Urinary bladder (tissue), 4 donors: ENCODE measurements around the gene SCTR. TPM values are rescaled to one million over a fixed set of nuclear protein-coding genes. Genes with fewer than 3 reads are reported as not detected.

Experiments
- DNase-seq: peaks from one replicate; pipeline ENCODE4 v3.0.0-alpha.2; 2015; ENCODE audit errors: extremely low spot score
- H3K27ac ChIP-seq: one replicate; pipeline ENCODE4 v1.5.1; 2013; ENCODE audit warnings: low read depth, mild to moderate bottlenecking, moderate library complexity
- H3K36me3 ChIP-seq: one replicate; pipeline ENCODE4 v1.6.1; 2013; ENCODE audit warnings: mild to moderate bottlenecking, moderate library complexity; ENCODE audit not compliant: insufficient read depth
- H3K4me1 ChIP-seq: one replicate; pipeline ENCODE4 v1.6.1; 2013; ENCODE audit warnings: mild to moderate bottlenecking, moderate library complexity; ENCODE audit not compliant: insufficient read depth
- H3K4me3 ChIP-seq: one replicate; pipeline ENCODE4 v1.5.1; 2013; ENCODE audit warnings: low read depth, low read length
- WGBS: extraction: QIAGEN DNeasy Blood & Tissue Kit; methylation state at CpG from one replicate; pipeline ENCODE4 v1.1.7; 2013; 5-methylcytosine and 5-hydroxymethylcytosine counted together
- polyA plus RNA-seq: library from polyadenylated mRNA; stranded (reverse); fragments of 200-250 nt; gene quantifications from one replicate; pipeline ENCODE4 v1.2.3, GENCODE V29; 2013
- total RNA-seq: library from RNA; depleted of rRNA; stranded (reverse); fragments of >200 nt; gene quantifications from one replicate; pipeline ENCODE4 v1.2.3, GENCODE V29; 2014
- donor health status: healthy with polysubstance abuse.
- donor health status: healthy.

Gene SCTR
- total and polyA plus RNA-seq, 2 donors, result not detected

DNA sequence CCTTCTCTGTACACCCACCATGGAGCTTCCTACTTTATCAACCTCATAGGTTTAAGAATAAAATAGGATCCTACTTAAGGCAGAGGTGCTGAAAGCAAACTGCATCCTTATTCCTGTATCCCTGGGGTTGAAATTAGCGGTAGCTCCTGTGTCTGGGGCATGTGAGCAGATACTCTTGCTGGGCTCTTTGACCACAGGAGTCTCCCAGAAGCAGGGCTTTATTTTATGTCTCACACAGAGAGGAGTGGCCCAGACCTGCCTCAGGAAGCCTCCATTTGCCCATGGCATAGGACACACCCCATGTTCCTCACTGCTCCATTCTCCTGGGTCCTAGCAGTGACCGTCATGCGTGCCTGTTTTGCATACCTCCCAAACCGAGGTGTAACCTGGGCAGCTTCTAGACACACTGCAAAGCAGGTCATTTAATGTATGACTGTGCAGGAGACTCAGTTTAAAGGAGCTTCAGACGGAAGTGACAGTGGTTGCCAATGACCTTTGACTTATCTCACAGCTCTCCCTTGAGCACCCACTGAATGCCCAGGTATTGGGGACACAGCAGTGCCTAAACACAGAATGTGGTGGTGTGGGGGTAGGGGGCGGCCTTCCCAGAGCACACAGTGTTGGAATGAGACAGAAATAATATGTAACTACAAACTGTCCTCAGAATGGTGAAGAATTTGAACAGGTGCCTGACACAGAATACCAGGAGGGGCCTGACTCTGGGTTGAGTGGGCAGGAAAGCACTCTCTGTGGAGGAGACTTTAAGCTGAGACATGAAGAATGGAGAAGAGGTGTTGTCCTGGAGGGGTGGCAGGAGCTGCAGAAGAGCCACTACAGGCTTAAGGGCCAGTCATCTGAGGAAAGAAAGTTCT, 89.0 kb downstream of the SCTR start:
- 90% methylated on average over 6 of the region's 6 CpGs for WGBS
- H3K4me1 ChIP-seq, result no peaks in the 10 kb centered on the region
- DNase-seq, result no peak
- no peaks in the 10 kb centered on the region for H3K36me3 ChIP-seq
- no peak overlapping the region for H3K27ac ChIP-seq
- no peak overlapping the region for H3K4me3 ChIP-seq

DNA sequence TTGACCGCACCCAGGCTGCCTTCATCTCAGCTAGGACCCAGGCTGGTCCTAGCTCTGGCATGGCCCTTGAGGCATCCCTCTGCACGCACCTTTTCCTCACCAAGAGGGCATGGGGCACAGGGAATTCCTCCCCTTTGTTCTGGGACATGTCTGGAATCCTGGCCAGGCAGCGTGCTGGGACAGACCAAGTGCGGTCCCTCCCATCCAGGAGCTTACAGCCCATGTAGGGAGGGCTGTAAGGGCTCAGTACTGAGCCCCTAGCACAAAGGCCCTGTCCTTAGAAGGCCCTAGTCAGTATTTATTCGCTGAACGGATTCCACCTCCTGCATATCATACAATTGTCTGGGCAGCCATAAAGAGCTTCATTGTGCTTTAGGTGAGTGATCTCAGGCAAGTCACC, 89.6 kb downstream of the SCTR start:
- Histone ChIP-seq H3K36me3 (no peaks in the 10 kb centered on the region), H3K27ac (no peak overlapping the region), H3K4me3 (no peak overlapping the region), H3K4me1 (peaks cover 2% of the 10 kb centered on the region)
- 87% methylated on average over 6 of the region's 6 CpGs for WGBS
- DNase-seq, result no peak

DNA sequence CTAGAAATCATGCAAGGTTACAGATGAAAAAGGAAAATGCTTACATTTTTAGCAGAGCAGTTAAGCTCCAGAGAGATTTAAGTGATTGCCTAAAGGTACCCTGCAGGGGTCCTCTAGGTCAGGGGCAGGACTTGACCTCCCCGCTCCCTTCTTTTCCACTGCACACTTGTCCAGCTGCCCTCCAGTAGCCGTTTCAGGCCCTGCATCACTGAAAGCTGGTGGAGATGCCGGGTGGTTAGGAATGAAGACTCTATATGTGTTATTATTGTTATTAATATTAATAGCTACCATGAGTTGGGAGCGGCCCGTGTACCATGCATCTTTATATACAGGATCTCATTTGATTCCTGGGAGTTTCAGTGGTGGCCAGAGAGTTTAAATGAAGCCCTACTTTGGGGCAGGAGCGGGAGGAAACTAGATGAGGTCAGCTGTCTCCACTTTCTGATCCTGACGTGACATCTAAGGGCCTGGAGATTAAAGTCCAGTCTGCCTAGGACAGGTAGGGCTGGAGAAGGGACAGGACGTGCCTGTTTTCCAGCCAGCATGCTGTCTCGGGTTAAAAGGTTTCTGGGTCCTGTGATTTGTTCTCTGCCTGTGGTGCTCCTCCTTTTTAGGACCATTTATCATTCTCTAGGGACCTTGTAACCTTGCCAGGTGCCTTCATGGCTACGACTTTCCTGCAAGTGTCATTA, 90.5 kb downstream of the SCTR start:
- Histone ChIP-seq H3K36me3 (no peaks in the 10 kb centered on the region), H3K27ac (no peak overlapping the region), H3K4me1 (peaks cover 2% of the 10 kb centered on the region), H3K4me3 (no peak overlapping the region)
- WGBS, result 91% methylated on average over 10 of the region's 10 CpGs
- DNase-seq, result no peak

DNA sequence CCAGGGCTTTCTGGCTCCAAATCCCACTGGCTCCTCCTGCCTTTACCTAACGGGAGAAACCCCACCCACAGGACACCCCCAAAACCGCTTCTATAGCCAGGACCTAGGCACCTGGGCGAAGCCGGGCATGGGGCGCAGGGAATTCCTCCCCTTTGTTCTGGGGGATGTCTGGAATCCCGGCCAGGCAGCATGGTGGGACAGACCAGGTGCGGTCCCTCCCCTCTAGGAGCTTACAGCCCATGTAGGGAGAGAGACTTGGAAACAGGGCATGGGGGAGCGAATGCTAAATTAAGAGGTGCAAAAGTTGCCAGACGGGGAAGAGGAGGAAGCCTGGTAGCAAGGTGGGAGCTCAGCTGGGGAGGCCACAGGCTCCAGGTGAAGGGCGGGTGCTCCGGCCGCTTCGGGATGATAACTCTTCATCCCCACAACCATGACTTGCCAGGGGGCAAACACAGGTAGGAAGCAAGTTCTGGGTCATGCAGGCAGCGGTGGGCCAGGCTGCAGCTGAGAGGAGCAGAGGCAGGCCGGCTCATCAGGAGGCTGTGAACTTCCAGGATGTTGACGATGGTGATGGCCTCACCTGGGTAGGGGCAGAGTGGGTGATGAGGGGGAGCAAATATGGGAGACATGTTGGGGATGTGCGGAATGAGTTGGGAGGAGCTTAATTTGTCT, 91.3 kb downstream of the SCTR start:
- H3K27ac ChIP-seq, result no peak overlapping the region
- H3K4me3 ChIP-seq, result peak overlapping the region; percentile 64
- no peak for DNase-seq
- H3K4me1 ChIP-seq, result peaks cover 2% of the 10 kb centered on the region
- no peaks in the 10 kb centered on the region for H3K36me3 ChIP-seq
- WGBS, result 96% methylated on average over 17 of the region's 17 CpGs

DNA sequence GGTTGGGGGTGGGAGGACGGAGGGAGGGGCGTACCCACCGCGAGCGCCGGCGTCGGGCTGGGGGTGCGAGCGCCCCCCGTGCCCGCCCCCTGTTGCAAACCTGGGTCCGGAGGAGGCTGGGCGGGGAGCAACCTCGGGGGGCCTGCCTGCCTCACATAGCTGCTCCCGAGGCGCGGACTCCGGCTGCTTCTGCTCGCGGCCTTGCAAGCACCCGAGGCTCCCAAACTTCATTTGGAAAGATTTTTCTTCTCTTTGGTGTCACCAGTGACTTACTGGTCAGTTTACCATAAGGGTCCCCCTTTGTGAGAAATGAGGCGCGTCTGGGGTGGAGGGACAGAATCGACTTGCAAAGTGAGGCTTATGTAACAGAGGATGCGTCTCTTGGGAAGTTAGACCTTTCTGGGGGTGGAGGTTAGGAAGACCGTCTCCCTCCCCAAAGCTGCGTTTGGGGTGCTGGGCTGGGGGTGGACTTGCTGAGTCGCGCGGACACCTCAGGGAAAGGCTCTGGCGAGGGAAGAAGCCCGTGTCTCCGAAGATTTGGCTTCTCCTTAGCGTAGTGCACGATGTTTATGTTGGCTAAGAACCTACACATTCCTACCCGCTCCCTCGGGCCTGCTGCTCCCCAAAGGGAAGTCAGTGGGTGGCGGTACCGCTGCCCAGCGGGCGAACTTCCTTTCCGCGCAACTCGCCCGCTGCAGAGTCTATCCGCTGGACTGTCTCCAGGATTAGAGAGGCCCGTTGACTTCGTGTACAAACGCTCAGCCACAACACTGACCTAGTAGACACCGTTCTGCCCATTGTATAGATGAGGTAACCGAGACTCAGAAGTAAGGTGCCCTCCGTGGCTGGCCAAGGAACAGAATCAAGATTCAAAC, 92.1 kb downstream of the SCTR start:
- no peak for DNase-seq

DNA sequence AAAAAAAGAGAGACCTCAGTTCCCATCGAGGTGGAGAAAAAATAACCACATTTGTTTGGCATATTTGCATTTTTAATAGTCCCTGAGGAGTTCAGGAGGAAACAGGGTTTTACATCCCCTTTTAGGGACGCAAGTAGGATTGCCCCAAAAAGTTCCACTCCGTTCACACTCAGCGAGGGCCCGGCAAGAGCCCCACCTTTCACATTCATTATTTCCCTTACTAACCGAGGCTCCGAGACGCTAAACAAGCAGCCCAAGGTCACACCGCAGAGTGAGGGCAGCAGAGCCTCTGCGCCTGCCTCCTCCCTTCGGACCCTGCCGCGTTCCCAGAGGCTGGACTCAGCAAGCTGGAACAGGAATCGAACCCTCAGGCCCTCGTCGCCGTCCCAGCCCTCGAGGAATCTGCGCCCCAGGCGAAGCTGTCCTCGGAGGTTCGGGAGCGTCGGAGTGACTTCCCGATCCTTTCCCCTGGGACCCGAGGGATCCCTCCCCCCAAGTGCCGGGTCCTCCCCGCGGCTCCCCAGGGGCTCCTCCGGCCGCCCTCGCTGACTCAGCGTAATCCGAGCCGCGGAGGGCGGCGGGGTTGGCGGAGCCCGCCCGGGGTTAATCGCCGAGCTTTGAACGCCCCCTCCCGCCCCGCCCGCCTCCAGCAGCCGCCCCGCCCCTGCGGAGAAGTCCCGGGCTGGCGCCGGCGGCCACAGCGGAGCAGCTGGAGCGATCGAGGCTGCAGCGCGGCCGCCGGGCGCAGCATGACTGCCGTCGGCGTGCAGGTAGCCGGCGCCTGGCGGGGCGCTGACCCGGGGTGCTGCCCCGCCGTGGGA, 92.9 kb downstream of the SCTR start, which contains the start of gene TMEM37:
TMEM37 (plus strand) TSS at position 700 of the 821 bp plus-strand sequence; CDS start at position 750, 50 bp downstream.
- peak within 1 kb of the TSS; percentile 64 for H3K4me3 ChIP-seq
- 5% methylated on average over 72 of the region's 72 CpGs for WGBS
- peak within 1 kb of the TSS; percentile 83 for H3K27ac ChIP-seq
- DNase-seq, result no peak
- H3K36me3 ChIP-seq, result no peaks in the 10 kb centered on the region
- H3K4me1 ChIP-seq, result peaks cover 2% of the 10 kb centered on the region

More for the DNA sequence above, 92.1 kb downstream of the SCTR start:
- 7% methylated on average over 53 of the region's 53 CpGs for WGBS
- Histone ChIP-seq H3K4me1 (peaks cover 2% of the 10 kb centered on the region), H3K36me3 (no peaks in the 10 kb centered on the region), H3K27ac (no peak overlapping the region), H3K4me3 (peak overlapping the region; percentile 64)

DNA sequence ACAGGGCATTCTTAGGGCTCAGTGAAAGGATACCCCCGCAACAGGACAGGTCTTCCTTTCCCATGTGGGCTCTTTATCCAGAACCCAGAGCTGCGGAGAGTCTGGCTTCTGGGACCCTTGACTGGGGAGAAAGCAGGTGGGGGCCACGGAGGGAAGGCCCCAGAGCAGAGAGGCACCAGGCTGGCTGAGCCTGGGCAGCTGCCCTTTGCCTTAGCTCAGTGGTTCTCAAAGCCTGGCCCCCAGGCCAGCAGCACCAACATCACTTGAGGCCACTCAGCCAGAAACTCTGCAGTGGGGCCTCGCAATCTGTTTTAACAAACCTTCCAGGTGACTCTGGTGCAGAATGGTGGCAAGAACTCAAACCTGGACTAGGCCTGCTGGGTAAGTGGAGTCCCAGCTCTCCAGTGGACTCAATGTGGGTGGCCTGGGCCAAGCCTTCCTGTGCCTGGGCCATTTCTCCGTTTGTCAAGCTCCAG, 94.2 kb downstream of the SCTR start:
- H3K4me3 ChIP-seq, result no peak overlapping the region
- H3K36me3 ChIP-seq, result no peaks in the 10 kb centered on the region
- no peak for DNase-seq
- WGBS, result 95% methylated on average over 5 of the region's 5 CpGs
- peaks cover 2% of the 10 kb centered on the region for H3K4me1 ChIP-seq
- H3K27ac ChIP-seq, result peak overlapping the region; percentile 25

DNA sequence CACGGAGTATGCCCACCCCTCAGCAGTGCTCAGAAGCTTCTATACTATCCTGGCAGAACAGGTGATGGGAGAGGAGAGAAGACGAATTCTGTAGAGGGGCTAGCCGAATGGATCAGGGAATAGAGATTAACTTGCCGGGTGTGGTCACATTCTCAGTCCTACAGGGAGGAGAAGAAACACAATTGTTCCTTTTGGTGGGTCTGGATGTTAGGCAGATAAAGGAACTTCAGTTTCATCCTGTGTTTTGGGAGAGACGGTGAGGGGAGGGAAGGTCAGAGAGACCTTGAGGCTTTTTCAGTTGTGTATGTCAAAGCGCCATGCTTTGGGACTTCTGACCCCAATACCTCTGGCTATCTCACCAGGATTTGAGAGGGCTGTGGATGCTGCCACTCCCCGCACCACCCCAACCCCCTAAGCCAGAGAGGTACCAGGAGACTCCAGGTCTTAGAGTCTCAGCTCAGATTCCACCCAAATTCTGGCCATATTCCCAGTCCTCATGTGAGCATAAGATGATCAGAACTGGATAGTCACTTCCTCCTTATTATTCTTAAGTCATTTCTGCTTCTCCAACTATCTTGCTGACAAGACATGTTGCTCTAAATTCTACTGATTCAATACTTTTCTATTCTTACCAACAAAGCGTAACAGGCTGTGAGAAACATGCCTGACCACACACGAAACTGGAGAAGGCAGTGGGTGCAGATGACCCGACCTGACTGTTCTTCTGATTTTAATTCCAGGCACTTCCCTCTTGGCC, 94.9 kb downstream of the SCTR start:
- H3K4me3 ChIP-seq, result no peak overlapping the region
- H3K4me1 ChIP-seq, result peaks cover 2% of the 10 kb centered on the region
- no peak overlapping the region for H3K27ac ChIP-seq
- no peak for DNase-seq
- no peaks in the 10 kb centered on the region for H3K36me3 ChIP-seq
- WGBS, result 83% methylated on average over 10 of the region's 10 CpGs

DNA sequence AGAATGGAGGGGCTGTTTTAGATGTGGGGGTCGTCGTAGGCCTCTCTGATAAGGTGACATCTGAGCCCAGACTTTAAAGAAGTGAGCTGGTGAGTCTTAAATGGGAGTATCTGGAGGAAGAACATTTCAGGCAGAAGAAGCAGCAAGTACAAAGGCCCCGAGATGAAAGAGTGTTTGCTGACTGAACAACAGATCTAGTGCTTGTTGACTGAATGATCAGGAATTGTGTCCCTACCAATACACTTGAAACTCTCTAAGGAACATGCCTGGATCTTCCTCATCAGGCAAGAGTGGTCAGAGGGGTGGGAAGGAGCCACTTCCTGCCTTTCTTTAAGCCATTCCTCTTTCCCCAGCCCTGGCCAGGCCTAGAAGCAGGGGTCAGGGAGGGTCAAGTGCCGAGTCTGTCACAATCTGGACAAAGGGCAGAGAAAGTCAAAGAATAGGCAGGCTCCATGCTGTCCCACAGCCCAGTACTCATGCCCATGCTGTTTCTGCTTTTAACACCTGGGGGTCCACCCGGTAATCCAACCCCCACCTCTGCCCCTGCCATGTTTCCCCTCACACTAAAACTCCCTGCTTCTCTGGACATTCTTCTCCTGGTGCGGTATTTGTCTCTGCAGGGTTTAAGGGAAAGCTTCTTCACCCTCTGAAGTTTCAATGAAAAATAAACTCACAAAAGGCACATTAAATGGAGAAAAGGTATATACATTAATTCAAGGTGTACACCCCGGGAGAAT, 95.6 kb downstream of the SCTR start:
- Histone ChIP-seq H3K36me3 (no peaks in the 10 kb centered on the region), H3K4me3 (no peak overlapping the region), H3K27ac (no peak overlapping the region), H3K4me1 (peaks cover 2% of the 10 kb centered on the region)
- DNase-seq, result no peak
- 91% methylated on average over 7 of the region's 7 CpGs for WGBS

DNA sequence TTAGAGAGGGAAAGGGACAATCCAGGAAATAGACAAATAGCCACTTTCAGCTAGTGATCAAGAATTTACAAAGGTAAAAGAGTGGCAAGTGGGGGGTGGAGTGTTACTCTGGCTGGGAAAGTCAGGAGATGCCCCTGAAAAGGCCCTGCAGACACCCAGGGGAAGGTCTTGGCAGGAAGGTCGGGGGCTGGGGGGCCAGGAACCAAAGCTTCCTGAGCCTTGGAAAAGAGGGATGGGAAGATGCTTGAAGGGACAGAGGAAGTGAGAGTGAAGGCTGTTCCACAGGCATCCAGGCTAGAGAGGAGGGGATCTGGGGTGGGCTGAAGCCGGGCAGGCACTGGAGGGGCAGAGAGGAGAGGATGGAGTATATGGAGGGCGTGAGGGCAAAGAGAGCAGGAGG, 96.5 kb downstream of the SCTR start:
- Histone ChIP-seq H3K4me1 (peaks cover 2% of the 10 kb centered on the region), H3K4me3 (no peak overlapping the region), H3K36me3 (no peaks in the 10 kb centered on the region), H3K27ac (no peak overlapping the region)
- WGBS, result 90% methylated on average over 3 of the region's 3 CpGs
- DNase-seq, result no peak

DNA sequence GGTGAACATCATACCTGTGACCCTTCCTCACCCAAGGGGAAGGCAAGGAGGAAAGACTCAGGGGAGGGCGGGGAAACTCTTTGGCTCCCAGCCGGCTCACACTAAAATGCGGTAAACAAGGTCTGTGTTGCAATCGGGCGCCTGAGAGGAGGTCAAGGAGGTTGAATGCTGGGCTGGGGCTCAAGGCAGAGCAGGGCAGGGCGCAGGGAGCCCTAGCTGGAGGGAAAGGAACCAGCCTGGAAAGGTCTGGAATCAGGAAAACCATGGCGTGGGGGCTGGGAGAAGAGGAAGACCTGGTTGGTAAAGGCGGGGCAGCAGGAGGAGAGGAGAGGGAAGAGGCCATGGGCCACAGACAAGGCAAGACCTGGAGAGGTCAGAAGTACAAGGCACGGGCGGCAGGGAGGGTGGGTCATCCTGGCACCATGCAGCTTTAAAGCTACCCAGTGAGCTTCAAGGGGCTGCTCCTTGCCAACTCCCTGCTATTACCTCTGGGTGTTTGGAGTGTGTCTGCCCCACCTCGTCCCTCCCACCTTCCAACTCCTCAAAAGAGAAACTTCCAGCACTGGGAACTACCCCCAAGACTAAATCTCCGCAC, 97.4 kb downstream of the SCTR start:
- no peak for DNase-seq
- no peaks in the 10 kb centered on the region for H3K36me3 ChIP-seq
- 66% methylated on average over 12 of the region's 12 CpGs for WGBS
- peaks cover 2% of the 10 kb centered on the region for H3K4me1 ChIP-seq
- H3K4me3 ChIP-seq, result no peak overlapping the region
- peak overlapping the region; percentile 40 for H3K27ac ChIP-seq
